GM21619 (cell line): Measurements from ENCODE around the gene HMOX1.
A peak's percentile ranks its signal among the peaks of the same experiment; 100 is the strongest.
"Not testable (repeated sequence)": the region's sequence is repeated elsewhere in the genome, so short reads cannot be mapped to it uniquely, and the experiment has no call there.

Experiments used
- ATAC-seq: cut with Tn5 transposase; IDR thresholded peaks from one replicate; pipeline ENCODE4 v1.9.1; 2021; ENCODE audit not compliant: unreplicated experiment

Gene HMOX1

GRCh38 chr22:35349704-35350538, 31.0 kb upstream of the HMOX1 start:
- no peak for ATAC-seq

GRCh38 chr22:35350539-35351503, 30.1 kb upstream of the HMOX1 start:
- peak; percentile 76 for ATAC-seq

GRCh38 chr22:35352214-35353111, 28.4 kb upstream of the HMOX1 start:
- peak; percentile 31 for ATAC-seq

- ATAC-seq, result no peak
Measured at GRCh38 chr22:35353318-35353717, 27.6 kb upstream of the HMOX1 start.

GRCh38 chr22:35354068-35354467, 26.8 kb upstream of the HMOX1 start:
- no peak for ATAC-seq

- no peak for ATAC-seq
Measured at GRCh38 chr22:35357883-35358621, 22.8 kb upstream of the HMOX1 start.

GRCh38 chr22:35359380-35360065, 21.4 kb upstream of the HMOX1 start:
- ATAC-seq, result no peak

GRCh38 chr22:35361001-35361558, 19.8 kb upstream of the HMOX1 start:
- no peak for ATAC-seq

GRCh38 chr22:35363566-35364086, 17.3 kb upstream of the HMOX1 start:
- ATAC-seq, result no peak

GRCh38 chr22:35364230-35364629, 16.7 kb upstream of the HMOX1 start:
- not testable (repeated sequence) for ATAC-seq

- ATAC-seq, result no peak
Measured at GRCh38 chr22:35367331-35367886, 13.5 kb upstream of the HMOX1 start.

- ATAC-seq, result no peak
Measured at GRCh38 chr22:35368386-35368785, 12.5 kb upstream of the HMOX1 start.

GRCh38 chr22:35369996-35370395, 10.9 kb upstream of the HMOX1 start:
- no peak for ATAC-seq

GRCh38 chr22:35373781-35374180, 7.1 kb upstream of the HMOX1 start:
- no peak for ATAC-seq

GRCh38 chr22:35375031-35375430, 5.9 kb upstream of the HMOX1 start:
- no peak for ATAC-seq

- no peak for ATAC-seq
Measured at GRCh38 chr22:35375526-35375925, 5.4 kb upstream of the HMOX1 start.

- peak; percentile 50 for ATAC-seq
Measured at GRCh38 chr22:35376728-35377472, 4.0 kb upstream of the HMOX1 start.

GRCh38 chr22:35377735-35378134, 3.2 kb upstream of the HMOX1 start:
- no peak for ATAC-seq
